H9 (cell line): Measurements from ENCODE around the gene WDR75. TPM values are rescaled to one million over a fixed set of nuclear protein-coding genes. Genes with fewer than 3 reads are reported as not detected.

Experiments used
- DNase-seq: peaks from one replicate; pipeline ENCODE4 v3.0.0-alpha.2; 2017
- H2AFZ ChIP-seq: one replicate; pipeline ENCODE4 v1.6.1; 2013; ENCODE audit warnings: mild to moderate bottlenecking, low read length, control low read depth, moderate library complexity
- H2AK5ac ChIP-seq: 2 replicates; pipeline ENCODE4 v1.6.1; 2013; ENCODE audit warnings: low read length, control low read depth, mixed read lengths; ENCODE audit not compliant: insufficient read length
- H2BK120ac ChIP-seq: one replicate; pipeline ENCODE4 v1.6.1; 2013; ENCODE audit warnings: low read depth, mild to moderate bottlenecking, low read length, control low read depth, inconsistent platforms; ENCODE audit not compliant: poor library complexity, severe bottlenecking
- H2BK12ac ChIP-seq: 2 replicates; pipeline ENCODE4 v1.6.1; 2013; ENCODE audit warnings: low read length, control low read depth, mixed read lengths, low read depth; ENCODE audit not compliant: insufficient read length
- H2BK15ac ChIP-seq: 2 replicates; pipeline ENCODE4 v1.6.1; 2013; ENCODE audit warnings: low read depth, low read length, control low read depth
- H2BK20ac ChIP-seq: one replicate; pipeline ENCODE4 v1.6.1; 2013; ENCODE audit warnings: low read depth, mild to moderate bottlenecking, low read length, control low read depth, inconsistent platforms; ENCODE audit not compliant: poor library complexity, severe bottlenecking
- H2BK5ac ChIP-seq: 2 replicates; pipeline ENCODE4 v1.6.1; 2013; ENCODE audit warnings: low read length, control low read depth, mixed read lengths; ENCODE audit not compliant: insufficient read length
- H3K14ac ChIP-seq: 2 replicates; pipeline ENCODE4 v1.6.1; 2013; ENCODE audit warnings: low read length, control low read depth; ENCODE audit not compliant: insufficient read depth
- H3K18ac ChIP-seq: 2 replicates; pipeline ENCODE4 v1.6.1; 2013; ENCODE audit warnings: low read depth, mild to moderate bottlenecking, mixed read lengths, low read length, control low read depth; ENCODE audit not compliant: insufficient read length
- H3K23ac ChIP-seq: 2 replicates; pipeline ENCODE4 v1.6.1; 2013; ENCODE audit warnings: low read length, control low read depth, mixed read lengths, low read depth; ENCODE audit not compliant: insufficient read length
- H3K23me2 ChIP-seq: 2 replicates; pipeline ENCODE4 v1.6.1; 2013; ENCODE audit warnings: low read depth, mild to moderate bottlenecking, mixed read lengths, low read length, control low read depth; ENCODE audit not compliant: insufficient read length, poor library complexity, severe bottlenecking
- H3K27ac ChIP-seq: 2 replicates; pipeline ENCODE4 v1.5.1; 2013; ENCODE audit warnings: low read length, control low read depth, mixed read lengths, low read depth; ENCODE audit not compliant: insufficient read length
- H3K27me3 ChIP-seq: 2 replicates; pipeline ENCODE4 v1.6.1; 2013; ENCODE audit warnings: low read length, control low read depth, inconsistent platforms; ENCODE audit not compliant: insufficient read depth
- H3K4ac ChIP-seq: 2 replicates; pipeline ENCODE4 v1.6.1; 2013; ENCODE audit warnings: low read depth, mild to moderate bottlenecking, control low read depth, inconsistent platforms, low read length, moderate library complexity
- H3K4me1 ChIP-seq: 2 replicates; pipeline ENCODE4 v1.6.1; 2013; ENCODE audit warnings: low read length, control low read depth, inconsistent platforms; ENCODE audit not compliant: insufficient read depth
- H3K4me2 ChIP-seq: 2 replicates; pipeline ENCODE4 v1.6.1; 2013; ENCODE audit warnings: low read length, control low read depth, mixed read lengths; ENCODE audit not compliant: insufficient read length, insufficient read depth
- H3K56ac ChIP-seq: 2 replicates; pipeline ENCODE4 v1.6.1; 2013; ENCODE audit warnings: low read depth, mild to moderate bottlenecking, mixed read lengths, low read length, control low read depth; ENCODE audit not compliant: insufficient read length
- H3K79me1 ChIP-seq: 2 replicates; pipeline ENCODE4 v1.6.1; 2013; ENCODE audit warnings: low read depth, mild to moderate bottlenecking, moderate library complexity, low read length, control low read depth, inconsistent platforms; ENCODE audit not compliant: insufficient read depth, poor library complexity, severe bottlenecking
- H3K79me2 ChIP-seq: 2 replicates; pipeline ENCODE4 v1.6.1; 2013; ENCODE audit warnings: low read length, control low read depth, inconsistent platforms; ENCODE audit not compliant: insufficient read depth
- H3K9ac ChIP-seq: 2 replicates; pipeline ENCODE4 v1.6.1; 2013; ENCODE audit warnings: low read length, control low read depth, mixed read lengths; ENCODE audit not compliant: insufficient read length; ENCODE audit errors: extremely low read depth
- H3K9me3 ChIP-seq: one replicate; pipeline ENCODE4 v1.6.1; 2013; ENCODE audit warnings: low read depth, low read length, inconsistent platforms; ENCODE audit not compliant: control insufficient read depth
- H3T11ph ChIP-seq: one replicate; pipeline ENCODE4 v1.6.1; 2013; ENCODE audit warnings: mild to moderate bottlenecking, low read length, control low read depth, inconsistent platforms
- H4K20me1 ChIP-seq: one replicate; pipeline ENCODE4 v1.6.1; 2013; ENCODE audit not compliant: control insufficient read depth, insufficient read length, insufficient read depth
- H4K5ac ChIP-seq: 2 replicates; pipeline ENCODE4 v1.6.1; 2013; ENCODE audit warnings: low read depth, mild to moderate bottlenecking, mixed read lengths, low read length, control low read depth; ENCODE audit not compliant: insufficient read length
- H4K8ac ChIP-seq: replicated peaks from 2 replicates; pipeline ENCODE4 v1.6.1; 2013; ENCODE audit warnings: low read length, control low read depth, mixed read lengths, low read depth; ENCODE audit not compliant: insufficient read length
- H4K91ac ChIP-seq: 2 replicates; pipeline ENCODE4 v1.6.1; 2013; ENCODE audit warnings: low read depth, mild to moderate bottlenecking, moderate library complexity, mixed read lengths, low read length, control low read depth; ENCODE audit not compliant: insufficient read length
- H3K27ac Mint-ChIP-seq, 3 experiments: 2 replicates in 2 of 3; 3 replicates in 1 of 3; pipeline ENCODE4 v1.8.0; 2020 to 2021; ENCODE audit warnings: mixed read lengths in 3 of 3, mild to moderate bottlenecking in 1 of 3, moderate library complexity in 1 of 3
- H3K27me3 Mint-ChIP-seq: 2 replicates; pipeline ENCODE4 v1.8.0; 2021; ENCODE audit warnings: low read depth, mild to moderate bottlenecking, moderate library complexity, mixed read lengths
- H3K36me3 Mint-ChIP-seq, 3 experiments: 2 replicates in 2 of 3; 3 replicates in 1 of 3; pipeline ENCODE4 v1.8.0; 2020 to 2021; ENCODE audit warnings: low read depth in 3 of 3, mixed read lengths in 3 of 3; ENCODE audit not compliant: insufficient read depth in 1 of 3
- H3K4me1 Mint-ChIP-seq, 2 experiments: 2 replicates each; pipeline ENCODE4 v1.8.0; 2020; ENCODE audit warnings: mixed read lengths in 2 of 2
- H3K4me3 Mint-ChIP-seq, 2 experiments: 2 replicates in 1 of 2; 3 replicates in 1 of 2; pipeline ENCODE4 v1.8.0; 2020 to 2021; ENCODE audit warnings: mild to moderate bottlenecking in 2 of 2, mixed read lengths in 2 of 2, moderate library complexity in 1 of 2
- H3K9me3 Mint-ChIP-seq, 2 experiments: 2 replicates in 1 of 2; 3 replicates in 1 of 2; pipeline ENCODE4 v1.8.0; 2020; ENCODE audit warnings: mild to moderate bottlenecking in 2 of 2, mixed read lengths in 2 of 2, moderate library complexity in 1 of 2
- CTCF ChIP-seq: fragments of 200-600 bp; sonication (generic); conservative IDR thresholded peaks from 3 replicates; pipeline ENCODE4 v1.8.0; 2021; ENCODE audit warnings: antibody characterized with exemption, mild to moderate bottlenecking
- WGBS: extraction: QIAGEN DNeasy Blood & Tissue Kit; methylation state at CpG from one replicate; pipeline ENCODE4 v1.1.7; 2013; ENCODE audit warnings: missing lambda C conversion rate, low lambda C conversion rate, mixed read lengths; ENCODE audit not compliant: insufficient read length; ENCODE audit errors: extremely low coverage; 5-methylcytosine and 5-hydroxymethylcytosine counted together
- total RNA-seq: library from RNA; stranded (reverse); gene quantifications from 2 replicates; pipeline ENCODE4 v1.2.1, GENCODE V29; 2021

The WDR75 gene
- total RNA-seq, 1 experiment from 2014 or later, result 80.6 TPM

DNA sequence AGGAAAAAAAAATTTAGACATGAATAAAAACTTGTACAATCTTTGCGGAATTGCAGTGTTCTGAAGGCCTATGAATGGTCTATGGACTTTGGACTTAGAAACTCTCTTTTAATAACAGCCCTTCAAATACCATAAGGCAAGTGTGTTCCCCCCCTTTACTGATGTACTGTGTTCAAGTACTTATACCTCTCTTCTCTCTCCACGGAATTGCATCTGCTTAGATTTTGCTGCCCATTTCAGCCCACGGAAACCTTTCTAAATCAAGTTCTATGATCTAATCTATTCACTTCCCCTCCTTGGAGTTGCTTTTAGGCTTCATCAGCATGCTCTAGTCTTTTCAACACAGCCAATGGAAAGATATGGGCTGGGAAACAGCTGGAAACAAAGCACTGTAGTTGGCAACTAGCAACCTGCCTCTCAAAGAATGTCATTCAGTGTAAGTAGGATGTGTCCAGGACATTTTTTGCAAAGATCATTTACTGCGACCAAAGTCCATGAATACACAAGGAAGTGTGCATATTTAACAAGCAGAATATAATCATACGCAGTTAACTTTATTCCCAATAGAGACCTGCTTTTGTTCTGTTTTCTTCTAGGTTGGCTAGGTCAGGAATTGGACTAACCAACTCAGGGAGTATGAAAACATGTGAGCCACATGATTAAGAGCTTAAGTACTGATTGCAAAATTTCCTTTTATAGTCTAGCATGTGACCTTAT, 81.3 kb downstream of the WDR75 start:
- Histone ChIP-seq H3K4me2 (no peak overlapping the region), H3K27me3 (no peaks in the 10 kb centered on the region), H4K91ac (no peak overlapping the region), H3K14ac (no peak overlapping the region), H2BK12ac (no peak overlapping the region), H3K9me3 (no peaks in the 10 kb centered on the region), H2BK5ac (no peak overlapping the region), H3K56ac (no peak overlapping the region), H3K79me2 (no peaks in the 10 kb centered on the region), H2BK15ac (no peak overlapping the region), H4K5ac (no peak overlapping the region), H3K27ac (no peak overlapping the region), H2BK20ac (no peak overlapping the region), H2AK5ac (no peak overlapping the region), H3K4ac (no peak overlapping the region), H3K4me1 (no peaks in the 10 kb centered on the region), H3K18ac (no peak overlapping the region), H4K8ac (no peak overlapping the region), H4K20me1 (no peaks in the 10 kb centered on the region), H3T11ph (no peak overlapping the region), H3K79me1 (no peaks in the 10 kb centered on the region), H3K23me2 (no peaks in the 10 kb centered on the region), H2BK120ac (no peak overlapping the region), H3K23ac (no peak overlapping the region), H2AFZ (no peak overlapping the region), H3K9ac (no peak overlapping the region)
- no peaks in the 10 kb centered on the region for H3K27me3 Mint-ChIP-seq
- DNase-seq, result no peak
- H3K9me3 Mint-ChIP-seq, result no peaks in the 10 kb centered on the region
- H3K4me3 Mint-ChIP-seq, result no peak overlapping the region
- H3K27ac Mint-ChIP-seq, result no peak overlapping the region
- H3K36me3 Mint-ChIP-seq, result no peaks in the 10 kb centered on the region
- H3K4me1 Mint-ChIP-seq, result peaks cover 0 to 4% of the 10 kb centered on the region in 2 experiments; a peak in 2 of 4 replicates
- no peak for TF ChIP-seq CTCF
- no CpG with 5 or more reads among the region's 5 CpGs for WGBS
